ENCODE data around the gene SCTR.

DNA sequence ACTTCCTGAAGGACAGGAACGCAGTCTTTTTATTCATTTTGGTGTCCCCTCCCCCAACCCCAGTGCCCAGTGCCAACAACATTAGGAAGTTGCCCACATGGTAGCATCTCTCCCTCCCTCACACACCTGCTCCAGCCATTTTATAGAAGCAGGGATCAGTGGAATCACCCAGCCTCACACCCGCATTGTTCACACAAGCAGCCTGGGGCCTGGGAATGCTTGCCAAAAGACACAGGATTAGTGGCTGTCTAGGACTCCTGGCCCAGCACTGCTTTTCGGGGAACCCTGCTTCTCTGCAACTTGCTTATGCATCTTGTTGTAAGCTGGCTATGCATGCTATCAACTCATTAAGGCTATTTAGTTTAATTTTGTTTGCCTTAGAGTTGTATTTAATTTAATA lies 74.8 kb downstream of the SCTR start:
- TF ChIP-seq POLR2A (IDR thresholded peaks at IDR 0.05; ENCODE audit: low read depth, low read length): no peak
- no peak for TF ChIP-seq POLR2AphosphoS5 (IDR thresholded peaks at IDR 0.05; ENCODE audit: low read depth, low read length)
- TF ChIP-seq TAF1 (IDR thresholded peaks at IDR 0.05; ENCODE audit: borderline replicate concordance, low read depth, low read length): no peak
